K562 (cell line): ENCODE measurements around the gene KLF13. TPM values are rescaled to one million over a fixed set of nuclear protein-coding genes. Genes with fewer than 3 reads are reported as not detected.
A peak's percentile ranks its signal among the peaks of the same experiment; 100 is the strongest.

ENCODE experiments used
- ATAC-seq: fragments of 200-7000 bp; cut with Tn5 transposase; 3 replicates; pipeline ENCODE4 v1.9.1; 2020; ENCODE audit warnings: moderate library complexity
- BruUV-seq: library from RNA; stranded (reverse); fragments of 400-500 nt; replicated peaks from 2 replicates; lab custom pipeline; 2021; lab: Mats Ljungman, UMichigan
- CTCF ChIA-PET: fragments of 300-600 bp; formaldehyde crosslinking; extraction: SDS; loops from one replicate; lab custom pipeline; 2021; ENCODE audit warnings: low intra/inter-chr PET ratio; lab: Yijun Ruan, JAX
- POLR2A ChIA-PET: fragments of 300-600, 350-650 bp; sonication (Branson Sonifier 250); formaldehyde crosslinking; extraction: SDS; loops from one replicate; lab custom pipeline; 2021; ENCODE audit warnings: antibody characterized with exemption, inconsistent platforms; lab: Yijun Ruan, JAX
- DNase-seq, 4 experiments: peaks; one replicate each; pipeline versions ENCODE4 v3.0.0 to v3.0.0-alpha.2; 2011 to 2018; ENCODE audit warnings: low spot score in 3 of 4, mixed read lengths in 3 of 4; ENCODE audit errors: extremely low read depth in 1 of 4
- FAIRE-seq: peaks from 2 replicates; lab custom pipeline; 2011; peaks lifted over from hg19 to GRCh38; lab: Jason Lieb, UNC
- H2AFZ ChIP-seq: 2 replicates; pipeline ENCODE4 v1.6.0; 2011; ENCODE audit warnings: low read depth, low read length, control low read depth, inconsistent platforms
- H3K27ac ChIP-seq: fragments of 200-600 bp; 3 replicates; pipeline ENCODE4 v1.8.0; 2011; ENCODE audit warnings: low read depth, mild to moderate bottlenecking, control low read depth, inconsistent platforms, low read length, moderate library complexity, mixed read lengths; ENCODE audit errors: extremely low read depth
- H3K27me3 ChIP-seq, 2 experiments: fragments of 300-600 bp in 1 of 2; 2 replicates in 1 of 2; 3 replicates in 1 of 2; pipeline versions ENCODE4 v1.6.0 to v1.8.0; 2011; ENCODE audit warnings: inconsistent platforms in 2 of 2, low read length in 2 of 2, mild to moderate bottlenecking in 1 of 2, mixed read lengths in 1 of 2, moderate library complexity in 1 of 2; ENCODE audit not compliant: control insufficient read depth in 2 of 2, insufficient read depth in 2 of 2
- H3K36me3 ChIP-seq: fragments of 300-600 bp; 3 replicates; pipeline ENCODE4 v1.8.0; 2011; ENCODE audit warnings: mild to moderate bottlenecking, low read length, inconsistent platforms; ENCODE audit not compliant: control insufficient read depth, insufficient read depth
- H3K4me1 ChIP-seq, 2 experiments: fragments of 200-600 bp in 1 of 2; replicated peaks in 1 of 2; 2 replicates in 1 of 2; 3 replicates in 1 of 2; pipeline versions ENCODE4 v1.5.1 to v1.8.0; 2011; ENCODE audit warnings: inconsistent platforms in 2 of 2, low read length in 2 of 2, mild to moderate bottlenecking in 1 of 2, mixed read lengths in 1 of 2, moderate library complexity in 1 of 2; ENCODE audit not compliant: control insufficient read depth in 2 of 2, insufficient read depth in 2 of 2
- H3K4me2 ChIP-seq: 2 replicates; pipeline ENCODE4 v1.6.1; 2011; ENCODE audit warnings: low read length, control low read depth, inconsistent platforms, mixed read lengths; ENCODE audit not compliant: insufficient read depth
- H3K4me3 ChIP-seq: fragments of 200-600 bp; sonication (generic), shearing (Covaris generic); 2 replicates; pipeline ENCODE4 v1.5.1; 2016; ENCODE audit warnings: control low read depth, inconsistent platforms
- H3K79me2 ChIP-seq: fragments of 200-600 bp; 3 replicates; pipeline ENCODE4 v1.8.0; 2011; ENCODE audit warnings: low read length, inconsistent platforms; ENCODE audit not compliant: control insufficient read depth, insufficient read depth
- H3K9ac ChIP-seq, 2 experiments: 2 replicates each; pipeline versions ENCODE4 v1.6.0 to v1.6.1; 2011; ENCODE audit warnings: low read depth in 2 of 2, low read length in 2 of 2, control low read depth in 1 of 2, inconsistent platforms in 1 of 2, mild to moderate bottlenecking in 1 of 2, mixed read lengths in 1 of 2; ENCODE audit not compliant: insufficient read depth in 1 of 2
- H3K9me1 ChIP-seq: one replicate; pipeline ENCODE4 v1.6.0; 2011; ENCODE audit warnings: inconsistent platforms, mild to moderate bottlenecking, low read length, moderate library complexity; ENCODE audit not compliant: control insufficient read depth, insufficient read depth
- H3K9me3 ChIP-seq: replicated peaks from 2 replicates; pipeline ENCODE4 v1.5.1; 2011; ENCODE audit warnings: low read depth, low read length, inconsistent platforms; ENCODE audit not compliant: control insufficient read depth, insufficient read depth
- H4K20me1 ChIP-seq: replicated peaks from 2 replicates; pipeline ENCODE4 v1.6.1; 2011; ENCODE audit warnings: low read length, inconsistent platforms, mixed read lengths; ENCODE audit not compliant: control insufficient read depth, insufficient read depth
- CTBP1 ChIP-seq: fragments of 450-650 bp; IDR thresholded peaks from 2 replicates; pipeline ENCODE4 v1.6.1; 2016; ENCODE audit warnings: borderline replicate concordance
- ELF4 ChIP-seq: fragments of 450-650 bp; formaldehyde crosslinking; IDR thresholded peaks from 2 replicates; pipeline ENCODE4 v1.4.0; 2022; ENCODE audit warnings: missing genetic modification characterization
- HMGN3 ChIP-seq: IDR thresholded peaks from 2 replicates; pipeline ENCODE4 v1.6.1; 2011; ENCODE audit warnings: borderline replicate concordance, low read depth, mild to moderate bottlenecking, mixed read lengths, low read length; ENCODE audit not compliant: insufficient read length; ENCODE audit errors: extremely low read depth
- HOXB6 ChIP-seq: fragments of 250-450 bp; sonication (Bioruptor Pico); IDR thresholded peaks from 2 replicates; pipeline ENCODE4 v1.5.1; 2022; ENCODE audit warnings: mild to moderate bottlenecking, borderline replicate concordance
- ILF3 ChIP-seq: fragments of 450-650 bp; IDR thresholded peaks from 2 replicates; pipeline ENCODE4 v1.6.1; 2018; ENCODE audit warnings: antibody characterized with exemption, mild to moderate bottlenecking, moderate library complexity, borderline replicate concordance
- KLF16 ChIP-seq: IDR thresholded peaks from 2 replicates; pipeline ENCODE4 v1.6.1; 2016; ENCODE audit warnings: antibody characterized with exemption
- NR2C2 ChIP-seq, 2 experiments: fragments of 200-800 bp in 1 of 2; sonication (Bioruptor generic) in 1 of 2; sonication (generic) in 1 of 2; formaldehyde crosslinking in 1 of 2; IDR thresholded peaks; 2 replicates each; pipeline versions ENCODE4 v1.6.1 to v1.8.0; 2016 to 2022; ENCODE audit warnings: mild to moderate bottlenecking in 1 of 2, missing compliant biosample characterization in 1 of 2, missing genetic modification characterization in 1 of 2, missing genetic modification reagents in 1 of 2
- NR2F6 ChIP-seq: fragments of 450-650 bp; formaldehyde crosslinking; IDR thresholded peaks from 2 replicates; pipeline ENCODE4 v1.4.0; 2020; ENCODE audit warnings: mild to moderate bottlenecking
- POLR2G ChIP-seq: fragments of 200-400 bp; formaldehyde crosslinking; IDR thresholded peaks from 2 replicates; pipeline ENCODE4 v1.6.1; 2017; ENCODE audit warnings: low read depth, mild to moderate bottlenecking, antibody characterized with exemption, low read length, moderate library complexity
- RBFOX2 ChIP-seq: fragments of 200-400 bp; formaldehyde crosslinking; IDR thresholded peaks from 2 replicates; pipeline ENCODE4 v1.6.1; 2017; ENCODE audit warnings: low read depth, mild to moderate bottlenecking, low read length, moderate library complexity
- SIN3A ChIP-seq, 2 experiments: fragments of 150-350 bp in 1 of 2; IDR thresholded peaks; 2 replicates each; pipeline ENCODE4 v1.6.1; 2011 to 2016; ENCODE audit warnings: borderline replicate concordance in 2 of 2, low read depth in 2 of 2, low read length in 2 of 2, mild to moderate bottlenecking in 2 of 2, moderate library complexity in 2 of 2; ENCODE audit not compliant: control insufficient read depth in 1 of 2
- ZFX ChIP-seq: sonication (generic); formaldehyde crosslinking; IDR thresholded peaks from 2 replicates; pipeline ENCODE4 v1.8.0; 2022; ENCODE audit warnings: mild to moderate bottlenecking, missing genetic modification reagents, moderate library complexity
- ZNF23 ChIP-seq: fragments of 250-450 bp; sonication (Bioruptor Pico); IDR thresholded peaks from 2 replicates; pipeline ENCODE4 v1.4.0; 2020; ENCODE audit warnings: mild to moderate bottlenecking
- ZNF766 ChIP-seq: fragments of 200-800 bp; sonication (Bioruptor generic); conservative IDR thresholded peaks from 2 replicates; pipeline ENCODE4 v1.6.1; 2016; ENCODE audit warnings: missing genetic modification characterization, missing compliant biosample characterization
- WGBS: fragments of 100-300 bp; shearing (Covaris generic); methylation state at CpG from one replicate; pipeline ENCODE4 v1.1.6; 2016; ENCODE audit warnings: low coverage, mixed read lengths; ENCODE audit not compliant: insufficient coverage; ENCODE audit errors: missing lambda C conversion rate; 5-methylcytosine and 5-hydroxymethylcytosine counted together
- in situ Hi-C: fragments of 300-500 bp; cut with MboI; formaldehyde crosslinking; loops from 4 replicates; pipeline ENCODE4 v1.15.0; 2018; ENCODE audit warnings: inconsistent platforms, mixed read lengths
- intact Hi-C: fragments of 100-400 bp; cut with micrococcal nuclease; formaldehyde crosslinking; loops from 2 replicates; pipeline ENCODE4 v1.14.2; 2022
- polyA plus RNA-seq, 8 experiments: library from polyadenylated mRNA; depleted of rRNA in 4 of 8; stranded (reverse) in 5 of 8; unstranded in 3 of 8; fragments of >200 nt; fragmentation: Nextera tagmentation in 2 of 8; fragmentation: Illumina TruSeq in 1 of 8; extraction: Ambion mirVana in 2 of 8; extraction: Trizol in 1 of 8; gene quantifications; 2 replicates each; pipeline versions ENCODE4 v1.2.1 to v1.2.3, GENCODE V29; 2011 to 2014; ENCODE audit warnings: inconsistent platforms in 1 of 8, missing spikeins in 1 of 8
- total RNA-seq, 7 experiments: library from RNA; depleted of rRNA in 6 of 7; stranded (reverse); fragments of >200 nt in 6 of 7; fragmentation: Illumina TruSeq in 2 of 7; extraction: Trizol in 2 of 7; gene quantifications; 2 replicates each; pipeline versions ENCODE4 v1.2.1 to v1.2.3, GENCODE V29; 2011 to 2021; ENCODE audit warnings: low replicate concordance in 1 of 7
- TF ChIP-seq, protein P1 (sequence below): fragments of 200-800 bp; sonication (Bioruptor generic); IDR thresholded peaks from 2 replicates; pipeline ENCODE4 v1.6.1; 2017; ENCODE audit warnings: missing genetic modification characterization, missing compliant biosample characterization

Gene KLF13
- total and polyA plus RNA-seq, 9 of the 15 experiments (the other 6 are each of a cell fraction or from before 2014, with no cell fraction given), result 1.8 to 10.5 (median 4.8) TPM

- 0 out of 4 replicates have a peak, but pooled peaks of 1 of the 2 experiments have one; percentile 63 for TF ChIP-seq SIN3A (IDR thresholded peaks at IDR 0.05; ENCODE audit: borderline replicate concordance in 2 of 2, control insufficient read depth in 1 of 2, low read depth in 2 of 2, low read length in 2 of 2)
- no peak for TF ChIP-seq HOXB6 (CRISPR knock-in tag)
Measured at GRCh38 chr15:31326875-31327668, 437 bp downstream of the KLF13 start (continued).

GRCh38 chr15:31327669-31328427 lies 1.2 kb downstream of the KLF13 start:
- peak overlapping the region; percentile 76; the same call in 1 of the 2 replicates for H2AFZ ChIP-seq
- peak; percentile 64 to 85 (median 76) for DNase-seq
- H3K9me3 ChIP-seq, result no peaks in the 10 kb centered on the region
- peaks cover 7% of the 10 kb centered on the region; the same call in 2 of the 3 replicates for H3K79me2 ChIP-seq
- BruUV-seq, result no TSS peak
- FAIRE-seq, result no peak
- WGBS, result 1% methylated on average over 16 of the region's 108 CpGs
- H3K27ac ChIP-seq, result peak overlapping the region; percentile 68; the same call in 2 of the 3 replicates
- peak overlapping the region; percentile 75; the same call in 1 of the 2 replicates for H3K4me2 ChIP-seq
- no peaks in the 10 kb centered on the region for H3K36me3 ChIP-seq
- peaks cover 6 to 9% of the 10 kb centered on the region in 2 experiments; a peak in 2 of 5 replicates for H3K27me3 ChIP-seq
- peak overlapping the region; percentile 69 for H3K4me3 ChIP-seq
- ChIA-PET POLR2A (interaction anchor here (0.9 kb wide), 1 partner anchor 13 kb away, joined by 3 read pairs; no protein-coding TSS in a partner anchor), CTCF (interaction anchor here (0.7 kb wide), 1 partner anchor 64 kb away, joined by 3 read pairs; no protein-coding TSS in a partner anchor)
- peaks cover 36% of the 10 kb centered on the region for H4K20me1 ChIP-seq
- peak; percentile 3; the same call in 1 of the 3 replicates for ATAC-seq
- in situ Hi-C loops, result no loop called here
- intact Hi-C loops, result loop anchor here (5.0 kb wide), 1 partner anchor 39 kb away; no protein-coding TSS in a partner anchor
- peak overlapping the region; percentile 46 to 88; a peak in 3 of 4 replicates for H3K9ac ChIP-seq
- no peaks in the 10 kb centered on the region for H3K9me1 ChIP-seq
- peaks cover 7 to 42% of the 10 kb centered on the region in 2 experiments; a peak in 4 of 5 replicates for H3K4me1 ChIP-seq
- TF ChIP-seq POLR2G (peak; percentile 54; the same call in 1 of the 2 replicates), ZNF23 (CRISPR knock-in tag) (no peak), HMGN3 (peak; percentile 68), ILF3 (no peak), ZNF766 (CRISPR knock-in tag) (peak; percentile 67; the same call in 1 of the 2 replicates), ZFX (CRISPR knock-in tag) (peak; percentile 36; the same call in 1 of the 2 replicates), KLF16 (no peak), CTBP1 (peak; percentile 73; the same call in 1 of the 2 replicates), NR2F6 (no peak), RBFOX2 (peak; percentile 63), NR2C2 (CRISPR knock-in tag; IDR thresholded peaks at IDR 0.05) (no peak), NR2C2 (tag; IDR thresholded peaks at IDR 0.05) (peak; percentile 24), SIN3A (IDR thresholded peaks at IDR 0.05; ENCODE audit: borderline replicate concordance in 2 of 2, control insufficient read depth in 1 of 2, low read depth in 2 of 2, low read length in 2 of 2) (peak in 1 of 2 experiments; percentile 66; a peak in 1 of 4 replicates), ELF4 (CRISPR knock-in tag) (no peak)
- TF ChIP-seq, protein P1, sequence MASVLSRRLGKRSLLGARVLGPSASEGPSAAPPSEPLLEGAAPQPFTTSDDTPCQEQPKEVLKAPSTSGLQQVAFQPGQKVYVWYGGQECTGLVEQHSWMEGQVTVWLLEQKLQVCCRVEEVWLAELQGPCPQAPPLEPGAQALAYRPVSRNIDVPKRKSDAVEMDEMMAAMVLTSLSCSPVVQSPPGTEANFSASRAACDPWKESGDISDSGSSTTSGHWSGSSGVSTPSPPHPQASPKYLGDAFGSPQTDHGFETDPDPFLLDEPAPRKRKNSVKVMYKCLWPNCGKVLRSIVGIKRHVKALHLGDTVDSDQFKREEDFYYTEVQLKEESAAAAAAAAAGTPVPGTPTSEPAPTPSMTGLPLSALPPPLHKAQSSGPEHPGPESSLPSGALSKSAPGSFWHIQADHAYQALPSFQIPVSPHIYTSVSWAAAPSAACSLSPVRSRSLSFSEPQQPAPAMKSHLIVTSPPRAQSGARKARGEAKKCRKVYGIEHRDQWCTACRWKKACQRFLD (CRISPR knock-in tag), result 0 out of 2 replicates have a peak, but pooled peaks have one; percentile 24
